HG03354 (cell line): ENCODE measurements around the gene DMD.
A peak's percentile ranks its signal among the peaks of the same experiment; 100 is the strongest.

Experiments
- ATAC-seq: cut with Tn5 transposase; IDR thresholded peaks from one replicate; pipeline ENCODE4 v1.9.1; 2021; ENCODE audit warnings: mild to moderate bottlenecking; ENCODE audit not compliant: unreplicated experiment, poor library complexity, severe bottlenecking

The DMD gene

GRCh38 chrX:31147175-31147574 is 2064.2 kb downstream of the DMD start:
- no peak for ATAC-seq

- ATAC-seq: no peak
Observed at GRCh38 chrX:31139961-31140360, 2071.4 kb downstream of the DMD start.

GRCh38 chrX:31138124-31138523 is 2073.2 kb downstream of the DMD start:
- no peak for ATAC-seq

DNA sequence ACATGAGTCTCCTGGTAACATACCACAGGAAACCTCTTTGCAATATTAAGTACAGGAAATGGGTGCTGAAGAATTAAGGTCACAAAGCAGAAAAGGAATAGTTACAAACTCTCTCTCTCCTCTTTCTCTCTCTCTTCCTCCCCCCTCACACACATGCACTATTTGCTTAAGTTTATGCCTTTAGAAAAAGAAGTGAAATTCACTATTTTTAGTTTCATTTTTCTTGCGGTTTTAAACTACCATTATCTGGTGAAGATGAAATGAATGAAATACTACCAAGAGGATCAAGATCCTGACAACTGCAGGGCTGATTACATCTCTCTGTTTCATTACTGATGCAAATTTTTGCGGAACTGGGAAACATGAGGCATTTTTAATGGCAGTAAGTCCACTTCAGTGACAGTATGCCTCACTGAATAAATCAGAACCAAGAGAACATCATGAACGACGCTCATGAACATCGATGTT is 2075.2 kb downstream of the DMD start:
- peak; percentile 93 for ATAC-seq

GRCh38 chrX:31132821-31133241 is 2078.5 kb downstream of the DMD start:
- no peak for ATAC-seq

DNA sequence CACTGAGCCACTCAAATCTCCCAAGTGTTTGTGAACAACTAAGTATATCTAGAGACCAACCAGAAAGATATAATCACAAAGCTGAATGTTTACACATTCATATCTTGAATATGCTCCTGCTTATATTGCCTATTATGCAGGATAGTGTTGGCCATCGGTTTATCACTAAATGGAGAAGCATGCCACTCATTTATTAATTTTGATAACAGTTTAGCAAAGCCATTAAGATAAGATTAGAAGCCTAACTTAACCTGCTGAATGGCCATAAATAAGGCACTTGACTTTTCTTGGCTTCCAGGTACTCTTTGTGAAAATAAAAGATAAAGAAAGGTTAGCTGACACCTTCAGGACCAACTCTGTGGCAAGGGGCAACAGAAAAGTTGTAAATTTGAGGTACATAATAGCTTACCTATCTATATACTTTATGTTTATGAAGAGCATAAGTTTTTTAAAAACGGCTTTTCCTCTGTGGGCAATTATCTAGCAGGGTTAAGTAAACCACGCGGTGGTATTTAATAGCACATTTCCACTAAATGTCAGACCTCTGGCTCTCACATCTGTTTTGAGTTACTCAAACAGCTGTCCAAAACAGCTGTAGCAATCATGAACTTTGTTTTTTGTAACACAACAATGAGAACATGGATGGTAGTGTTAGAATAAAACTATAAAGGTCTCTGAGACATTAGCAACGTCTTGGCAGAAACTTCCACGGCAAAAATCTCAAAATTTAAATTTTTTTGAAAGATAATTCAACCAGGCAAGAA is 2080.7 kb downstream of the DMD start:
- ATAC-seq: no peak

DNA sequence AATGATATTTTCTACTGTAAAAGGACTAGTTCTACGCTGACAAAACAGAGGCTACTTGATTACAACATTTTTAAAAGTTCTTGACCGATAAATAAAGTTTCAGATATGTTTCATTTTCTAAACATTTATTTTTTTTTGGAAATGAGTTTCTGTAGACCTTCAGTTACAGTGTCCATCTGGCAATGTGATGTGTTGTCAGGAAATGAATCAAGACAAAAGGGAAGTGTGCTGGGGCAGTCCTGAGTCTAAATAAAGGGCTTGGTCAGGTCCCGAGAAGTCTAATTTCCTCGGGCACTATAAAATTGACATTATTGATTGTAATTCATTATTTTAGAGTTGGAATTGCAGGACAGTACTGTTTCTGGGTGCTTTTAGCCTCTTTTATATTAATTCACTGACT is 2082.5 kb downstream of the DMD start:
- ATAC-seq: no peak

DNA sequence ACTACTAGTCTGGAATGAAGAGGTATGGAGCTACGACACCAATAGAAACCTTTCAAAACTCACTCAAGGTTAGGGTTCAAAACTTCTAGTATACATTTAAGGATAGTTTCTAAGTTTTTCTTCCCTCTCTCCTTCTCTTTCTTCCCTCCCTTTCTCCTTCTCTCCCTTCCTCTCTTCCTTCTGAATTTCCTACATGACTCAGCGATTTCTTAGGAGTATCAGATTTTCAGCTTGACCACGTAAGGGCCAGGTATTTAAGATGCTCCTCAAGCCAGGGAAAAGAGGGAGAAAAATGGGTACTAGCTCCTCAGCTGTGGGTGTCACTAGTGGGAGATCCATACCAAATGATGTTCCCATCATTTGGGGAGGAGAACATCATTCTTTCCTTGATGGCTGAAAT is 2083.6 kb downstream of the DMD start:
- no peak for ATAC-seq

GRCh38 chrX:31126205-31126604 is 2085.1 kb downstream of the DMD start:
- ATAC-seq: no peak

- ATAC-seq: no peak
Observed at GRCh38 chrX:31124536-31124935, 2086.8 kb downstream of the DMD start.

GRCh38 chrX:31123335-31123734 is 2088.0 kb downstream of the DMD start:
- ATAC-seq: no peak

GRCh38 chrX:31117266-31117665 is 2094.1 kb downstream of the DMD start:
- no peak for ATAC-seq

GRCh38 chrX:31115398-31115797 is 2096.0 kb downstream of the DMD start:
- ATAC-seq: no peak

DNA sequence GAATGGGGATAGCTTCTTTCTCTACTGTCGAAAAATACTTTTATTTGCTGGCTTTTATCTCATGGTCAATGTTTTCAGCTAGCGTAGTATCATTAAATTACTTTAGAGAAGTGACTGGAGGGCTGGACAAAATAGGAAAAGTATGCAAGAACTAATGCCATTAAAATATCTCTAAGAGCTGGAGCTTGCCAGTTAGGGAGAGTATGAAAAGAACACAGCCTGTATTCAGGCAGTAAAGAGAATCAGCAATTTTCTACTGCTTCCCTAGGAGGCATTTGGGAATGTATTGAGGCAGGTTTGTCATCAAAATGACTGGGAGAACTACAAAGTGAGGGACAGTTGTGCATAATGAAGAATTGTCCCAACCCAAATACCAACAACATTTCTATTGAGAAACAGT is 2096.5 kb downstream of the DMD start:
- ATAC-seq: no peak

GRCh38 chrX:31112226-31112999 is 2098.9 kb downstream of the DMD start:
- ATAC-seq: no peak

DNA sequence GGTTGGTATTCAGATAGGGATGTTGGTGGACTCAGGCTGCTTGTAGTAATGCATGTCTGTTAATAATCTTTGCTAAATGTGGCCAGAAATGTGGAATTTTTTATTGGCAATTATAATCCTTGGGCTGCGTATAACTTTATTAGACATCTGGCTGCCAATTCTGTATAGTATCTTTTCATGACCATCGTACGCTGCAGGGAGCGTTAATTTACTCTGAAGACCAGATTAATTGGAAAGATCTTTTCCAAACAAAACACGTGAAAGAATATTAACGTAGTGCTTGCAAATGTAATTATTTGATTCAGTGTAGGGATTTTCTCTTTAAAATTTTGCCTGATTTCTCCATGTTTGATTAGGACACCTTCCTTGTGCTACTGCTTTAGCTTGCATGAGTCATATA is 2100.7 kb downstream of the DMD start:
- no peak for ATAC-seq

DNA sequence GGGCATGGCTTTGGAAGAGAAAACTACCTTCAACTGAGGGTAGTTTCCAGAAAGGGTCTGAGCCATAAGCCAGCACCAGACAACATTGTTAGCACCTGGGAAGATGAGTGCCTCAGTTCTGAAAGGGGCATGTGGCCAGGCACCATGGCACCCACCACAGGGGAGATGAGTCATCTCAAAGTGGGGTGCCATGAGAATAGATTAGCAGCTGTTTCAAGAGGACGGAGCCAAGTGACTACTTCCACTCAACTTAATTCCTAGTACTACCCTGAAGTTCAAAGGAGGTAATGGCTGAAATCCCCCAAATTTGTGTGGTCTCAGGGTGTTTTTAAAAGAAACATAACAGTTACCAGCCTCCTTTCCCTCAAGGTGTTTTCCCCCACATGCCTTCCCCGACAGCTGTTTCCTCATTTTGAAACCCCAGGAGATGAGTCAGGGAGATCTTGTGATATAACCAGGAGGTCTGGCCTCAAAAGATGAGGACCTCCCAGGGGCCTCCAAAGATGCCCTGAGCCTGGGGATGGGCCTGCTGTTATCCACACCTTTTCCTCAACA is 2111.7 kb downstream of the DMD start:
- ATAC-seq: peak; percentile 85

DNA sequence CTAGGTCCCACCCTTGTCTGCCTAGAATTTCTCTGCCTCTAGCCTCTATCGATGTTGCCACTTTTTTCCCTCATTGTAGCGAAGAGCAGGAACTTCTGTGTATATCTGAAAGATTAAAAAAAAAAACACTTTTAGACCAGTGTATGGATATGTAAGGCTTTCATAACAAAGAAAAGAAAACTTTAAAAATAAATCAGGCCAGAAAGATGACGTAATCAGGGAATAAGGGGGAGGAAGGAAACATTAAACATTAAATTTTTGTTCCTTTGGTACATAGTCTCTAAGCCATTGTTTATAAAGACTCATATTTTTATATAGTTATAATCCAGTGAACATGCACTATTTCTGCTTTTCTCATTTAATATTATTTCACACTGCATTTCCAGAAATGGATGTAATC is 2113.3 kb downstream of the DMD start:
- no peak for ATAC-seq

DNA sequence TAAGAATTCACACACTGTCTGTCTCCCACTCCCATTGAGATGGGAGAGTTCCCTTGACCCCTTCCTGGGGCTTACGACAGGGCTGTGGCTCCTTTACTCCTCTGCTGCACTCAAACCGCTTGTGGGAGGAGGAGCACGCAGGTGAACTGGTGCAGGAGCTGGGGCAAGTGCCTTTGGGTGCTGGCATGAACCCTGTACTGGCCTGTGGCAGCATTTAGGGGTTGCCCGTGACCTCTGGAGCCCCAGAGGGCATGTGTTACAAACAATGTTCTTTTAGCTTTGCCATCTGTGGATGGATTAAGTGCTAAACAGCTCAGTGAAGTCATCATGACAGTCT is 2117.7 kb downstream of the DMD start:
- ATAC-seq: peak; percentile 26

GRCh38 chrX:31092970-31093638 is 2118.2 kb downstream of the DMD start:
- peak; percentile 75 for ATAC-seq
